HL-60 (cell line): ENCODE results near the gene FAM98C.

Experiments used
- CTCF ChIP-seq: IDR thresholded peaks from one replicate; pipeline ENCODE4 v1.5.1; 2011; ENCODE audit warnings: low read length, control low read depth, inconsistent platforms; ENCODE audit not compliant: insufficient read depth
- GABPA ChIP-seq: IDR thresholded peaks from 2 replicates; pipeline ENCODE4 v1.6.1; 2012; ENCODE audit warnings: low read depth
- POLR2AphosphoS5 ChIP-seq: IDR thresholded peaks from 2 replicates; pipeline ENCODE4 v1.6.1; 2012; ENCODE audit warnings: low read depth
- TF ChIP-seq, protein P1 (sequence below): IDR thresholded peaks from 2 replicates; pipeline ENCODE4 v1.6.1; 2012; ENCODE audit warnings: low read depth; ENCODE audit not compliant: insufficient replicate concordance

- TF ChIP-seq CTCF = no peak
- TF ChIP-seq GABPA = no peak
- TF ChIP-seq POLR2AphosphoS5 = no peak
- TF ChIP-seq, protein P1, sequence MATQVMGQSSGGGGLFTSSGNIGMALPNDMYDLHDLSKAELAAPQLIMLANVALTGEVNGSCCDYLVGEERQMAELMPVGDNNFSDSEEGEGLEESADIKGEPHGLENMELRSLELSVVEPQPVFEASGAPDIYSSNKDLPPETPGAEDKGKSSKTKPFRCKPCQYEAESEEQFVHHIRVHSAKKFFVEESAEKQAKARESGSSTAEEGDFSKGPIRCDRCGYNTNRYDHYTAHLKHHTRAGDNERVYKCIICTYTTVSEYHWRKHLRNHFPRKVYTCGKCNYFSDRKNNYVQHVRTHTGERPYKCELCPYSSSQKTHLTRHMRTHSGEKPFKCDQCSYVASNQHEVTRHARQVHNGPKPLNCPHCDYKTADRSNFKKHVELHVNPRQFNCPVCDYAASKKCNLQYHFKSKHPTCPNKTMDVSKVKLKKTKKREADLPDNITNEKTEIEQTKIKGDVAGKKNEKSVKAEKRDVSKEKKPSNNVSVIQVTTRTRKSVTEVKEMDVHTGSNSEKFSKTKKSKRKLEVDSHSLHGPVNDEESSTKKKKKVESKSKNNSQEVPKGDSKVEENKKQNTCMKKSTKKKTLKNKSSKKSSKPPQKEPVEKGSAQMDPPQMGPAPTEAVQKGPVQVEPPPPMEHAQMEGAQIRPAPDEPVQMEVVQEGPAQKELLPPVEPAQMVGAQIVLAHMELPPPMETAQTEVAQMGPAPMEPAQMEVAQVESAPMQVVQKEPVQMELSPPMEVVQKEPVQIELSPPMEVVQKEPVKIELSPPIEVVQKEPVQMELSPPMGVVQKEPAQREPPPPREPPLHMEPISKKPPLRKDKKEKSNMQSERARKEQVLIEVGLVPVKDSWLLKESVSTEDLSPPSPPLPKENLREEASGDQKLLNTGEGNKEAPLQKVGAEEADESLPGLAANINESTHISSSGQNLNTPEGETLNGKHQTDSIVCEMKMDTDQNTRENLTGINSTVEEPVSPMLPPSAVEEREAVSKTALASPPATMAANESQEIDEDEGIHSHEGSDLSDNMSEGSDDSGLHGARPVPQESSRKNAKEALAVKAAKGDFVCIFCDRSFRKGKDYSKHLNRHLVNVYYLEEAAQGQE = no peak
Observed at GRCh38 chr19:38378866-38379265, 24.0 kb upstream of the FAM98C start.
